ENCODE results near the gene SCAF1.
A peak's percentile ranks its signal among the peaks of the same experiment; 100 is the strongest.

Gene SCAF1

DNA sequence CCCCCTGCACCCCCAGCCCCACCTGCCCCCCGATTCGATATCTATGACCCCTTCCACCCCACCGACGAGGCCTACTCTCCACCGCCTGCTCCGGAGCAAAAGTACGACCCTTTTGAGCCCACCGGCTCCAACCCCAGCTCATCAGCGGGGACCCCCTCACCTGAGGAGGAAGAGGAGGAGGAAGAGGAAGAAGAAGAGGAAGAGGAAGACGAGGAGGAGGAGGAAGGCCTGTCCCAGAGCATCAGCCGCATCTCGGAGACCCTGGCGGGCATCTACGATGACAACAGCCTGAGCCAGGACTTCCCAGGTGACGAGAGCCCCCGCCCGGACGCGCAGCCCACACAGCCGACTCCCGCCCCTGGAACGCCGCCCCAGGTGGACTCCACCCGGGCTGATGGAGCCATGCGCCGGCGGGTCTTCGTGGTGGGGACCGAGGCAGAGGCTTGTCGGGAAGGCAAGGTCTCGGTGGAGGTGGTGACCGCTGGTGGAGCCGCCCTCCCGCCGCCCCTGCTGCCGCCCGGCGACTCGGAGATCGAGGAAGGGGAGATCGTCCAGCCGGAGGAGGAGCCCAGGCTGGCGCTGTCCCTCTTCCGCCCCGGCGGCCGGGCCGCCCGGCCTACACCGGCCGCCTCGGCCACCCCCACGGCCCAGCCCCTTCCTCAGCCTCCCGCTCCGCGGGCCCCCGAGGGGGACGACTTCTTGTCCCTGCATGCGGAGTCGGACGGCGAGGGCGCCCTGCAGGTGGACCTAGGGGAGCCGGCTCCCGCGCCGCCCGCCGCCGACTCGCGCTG lies 9.2 kb downstream of the SCAF1 start:
- no peak for DNase-seq

DNA sequence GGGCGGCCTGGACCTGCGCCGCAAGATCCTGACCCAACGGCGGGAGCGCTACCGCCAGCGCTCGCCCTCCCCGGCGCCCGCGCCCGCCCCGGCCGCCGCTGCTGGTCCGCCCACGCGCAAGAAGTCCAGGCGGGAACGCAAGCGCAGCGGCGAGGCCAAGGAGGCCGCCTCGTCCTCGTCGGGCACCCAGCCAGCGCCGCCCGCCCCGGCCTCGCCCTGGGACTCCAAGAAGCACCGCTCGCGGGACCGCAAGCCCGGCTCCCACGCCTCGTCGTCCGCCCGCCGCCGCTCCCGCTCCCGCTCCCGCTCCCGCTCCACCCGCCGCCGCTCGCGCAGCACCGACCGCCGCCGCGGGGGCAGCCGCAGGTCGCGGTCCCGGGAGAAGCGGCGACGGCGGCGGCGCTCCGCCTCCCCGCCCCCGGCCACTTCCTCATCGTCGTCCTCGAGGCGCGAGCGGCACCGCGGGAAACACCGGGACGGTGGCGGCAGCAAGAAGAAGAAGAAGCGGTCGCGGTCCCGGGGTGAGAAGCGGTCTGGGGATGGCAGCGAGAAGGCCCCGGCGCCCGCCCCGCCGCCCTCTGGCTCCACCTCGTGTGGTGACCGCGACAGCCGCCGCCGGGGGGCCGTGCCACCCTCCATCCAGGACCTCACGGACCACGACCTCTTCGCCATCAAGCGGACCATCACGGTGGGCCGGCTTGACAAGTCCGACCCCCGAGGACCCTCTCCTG lies 10.0 kb downstream of the SCAF1 start:
- DNase-seq = no peak

DNA sequence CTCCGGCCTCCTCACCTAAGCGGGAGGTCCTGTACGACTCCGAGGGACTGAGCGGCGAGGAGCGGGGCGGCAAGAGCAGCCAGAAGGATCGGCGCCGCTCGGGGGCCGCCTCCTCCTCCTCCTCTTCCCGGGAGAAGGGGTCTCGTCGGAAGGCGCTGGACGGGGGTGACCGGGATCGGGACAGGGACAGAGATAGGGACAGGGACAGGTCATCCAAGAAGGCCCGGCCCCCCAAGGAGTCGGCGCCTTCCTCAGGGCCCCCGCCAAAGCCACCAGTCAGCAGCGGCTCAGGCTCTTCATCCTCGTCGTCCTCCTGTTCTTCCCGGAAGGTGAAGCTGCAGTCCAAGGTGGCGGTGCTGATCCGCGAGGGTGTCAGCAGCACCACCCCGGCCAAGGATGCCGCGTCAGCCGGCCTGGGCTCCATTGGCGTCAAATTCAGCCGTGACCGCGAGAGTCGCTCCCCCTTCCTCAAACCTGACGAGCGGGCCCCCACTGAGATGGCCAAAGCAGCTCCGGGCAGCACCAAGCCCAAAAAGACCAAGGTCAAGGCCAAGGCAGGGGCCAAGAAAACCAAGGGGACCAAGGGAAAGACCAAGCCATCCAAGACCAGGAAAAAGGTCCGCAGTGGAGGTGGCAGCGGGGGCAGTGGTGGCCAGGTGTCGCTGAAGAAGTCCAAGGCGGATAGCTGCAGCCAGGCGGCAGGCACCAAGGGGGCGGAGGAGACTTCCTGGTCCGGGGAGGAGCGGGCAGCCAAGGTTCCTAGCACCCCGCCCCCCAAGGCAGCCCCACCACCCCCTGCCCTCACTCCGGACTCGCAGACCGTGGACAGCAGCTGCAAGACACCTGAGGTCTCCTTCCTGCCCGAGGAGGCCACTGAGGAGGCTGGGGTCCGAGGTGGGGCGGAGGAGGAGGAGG lies 10.8 kb downstream of the SCAF1 start:
- no peak for DNase-seq

DNA sequence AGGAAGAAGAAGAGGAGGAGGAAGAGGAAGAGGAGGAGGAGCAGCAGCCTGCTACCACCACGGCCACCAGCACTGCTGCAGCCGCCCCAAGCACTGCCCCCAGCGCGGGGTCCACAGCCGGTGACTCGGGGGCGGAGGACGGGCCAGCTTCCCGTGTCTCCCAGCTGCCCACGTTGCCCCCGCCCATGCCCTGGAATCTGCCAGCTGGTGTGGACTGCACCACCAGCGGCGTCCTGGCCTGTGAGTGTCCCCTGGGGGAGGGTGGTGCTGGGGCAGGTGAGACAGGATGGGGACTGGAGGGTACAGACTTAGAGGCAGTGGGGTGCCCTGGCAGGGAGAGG lies 11.4 kb downstream of the SCAF1 start:
- DNase-seq = no peak

DNA sequence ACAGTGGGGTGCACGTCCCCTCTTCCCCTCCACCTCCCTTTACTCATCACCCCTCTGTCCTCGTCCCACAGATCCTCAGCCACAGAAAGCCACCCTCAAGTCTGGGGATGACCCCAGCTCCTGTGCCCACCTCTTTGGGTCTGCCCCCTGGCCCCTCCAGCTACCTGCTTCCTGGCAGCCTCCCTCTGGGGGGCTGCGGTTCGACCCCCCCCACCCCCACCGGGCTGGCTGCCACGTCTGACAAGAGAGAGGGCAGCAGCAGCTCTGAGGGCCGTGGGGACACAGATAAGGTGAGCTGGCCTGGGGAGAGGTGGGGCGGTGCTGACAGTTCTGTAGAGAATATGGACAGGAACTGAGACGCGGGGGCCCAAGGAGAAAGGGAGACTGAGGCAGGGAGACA lies 12.6 kb downstream of the SCAF1 start:
- no peak for DNase-seq

DNA sequence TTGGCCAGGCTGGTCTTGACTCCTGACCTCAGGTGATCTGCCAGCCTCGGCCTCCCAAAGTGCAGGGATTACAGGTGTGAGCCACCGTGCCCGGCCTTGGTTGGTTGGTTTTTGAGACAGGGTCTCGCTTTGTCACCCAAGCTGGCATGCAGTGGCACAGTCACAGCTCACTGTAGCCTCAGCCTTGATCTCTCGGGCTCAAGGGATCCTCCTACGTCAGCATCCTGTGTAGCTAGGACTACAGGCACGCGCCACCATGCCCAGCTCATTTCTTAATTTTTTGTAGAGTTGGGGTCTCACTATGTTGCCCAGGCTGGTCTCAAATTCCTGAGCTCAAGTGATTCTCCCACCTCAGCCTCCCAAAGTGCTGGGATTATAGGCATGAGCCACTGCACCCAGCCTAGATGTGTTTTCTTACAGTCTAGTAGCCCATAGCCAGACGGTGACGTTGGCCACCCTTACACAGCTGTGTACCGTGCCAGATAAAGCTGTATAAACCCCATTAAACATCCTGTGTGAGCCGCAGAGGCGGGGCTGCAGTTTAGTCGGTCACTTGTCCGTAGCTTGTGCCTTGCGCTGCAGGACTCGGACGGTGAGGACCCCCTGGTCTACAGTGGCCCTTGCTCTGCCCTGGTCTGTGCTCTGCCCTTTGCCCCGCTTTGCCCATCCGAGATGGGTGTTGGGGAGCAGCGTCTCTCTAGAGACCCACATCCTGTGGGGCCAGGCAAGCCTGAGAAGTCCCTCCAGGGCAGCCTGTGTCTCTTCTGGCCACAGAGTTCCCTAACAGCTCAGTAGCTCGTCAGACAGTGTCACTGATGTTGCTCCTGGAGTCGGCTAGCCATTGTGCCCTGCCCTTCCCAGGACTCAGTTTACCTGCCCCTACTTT lies 13.8 kb downstream of the SCAF1 start:
- DNase-seq = no peak

DNA sequence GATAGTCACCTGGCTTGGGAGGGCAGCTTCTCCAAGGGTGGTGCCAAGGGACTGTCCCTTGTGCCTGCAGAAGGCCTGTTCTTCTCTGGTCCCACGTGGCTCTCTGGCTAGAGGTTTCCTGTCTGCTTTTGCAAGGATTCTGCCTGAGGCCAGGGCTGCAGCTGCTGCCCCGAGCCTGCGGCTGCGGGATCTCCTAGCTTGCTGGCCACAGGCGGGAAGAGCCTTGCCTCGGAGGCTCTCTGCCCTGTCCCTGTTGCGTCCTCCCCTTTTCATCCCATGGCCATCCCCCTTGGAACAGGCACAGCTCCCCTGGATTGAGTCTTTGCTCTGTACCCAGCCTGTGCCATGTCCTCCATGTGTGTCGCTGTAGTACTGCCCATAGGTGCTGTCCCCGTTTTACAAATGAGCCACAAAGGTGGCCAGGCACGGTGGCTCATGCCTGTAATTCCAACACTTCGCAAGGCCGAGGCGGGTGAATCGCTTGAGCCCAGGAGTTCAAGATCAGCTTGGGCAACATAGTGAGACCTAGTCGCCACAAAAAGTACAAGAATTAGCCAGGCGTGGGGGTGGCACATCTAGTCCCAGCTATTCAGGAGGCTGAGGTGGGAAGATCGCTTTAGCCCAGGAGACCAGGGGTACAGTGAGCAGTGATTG lies 14.6 kb downstream of the SCAF1 start:
- no peak for DNase-seq

DNA sequence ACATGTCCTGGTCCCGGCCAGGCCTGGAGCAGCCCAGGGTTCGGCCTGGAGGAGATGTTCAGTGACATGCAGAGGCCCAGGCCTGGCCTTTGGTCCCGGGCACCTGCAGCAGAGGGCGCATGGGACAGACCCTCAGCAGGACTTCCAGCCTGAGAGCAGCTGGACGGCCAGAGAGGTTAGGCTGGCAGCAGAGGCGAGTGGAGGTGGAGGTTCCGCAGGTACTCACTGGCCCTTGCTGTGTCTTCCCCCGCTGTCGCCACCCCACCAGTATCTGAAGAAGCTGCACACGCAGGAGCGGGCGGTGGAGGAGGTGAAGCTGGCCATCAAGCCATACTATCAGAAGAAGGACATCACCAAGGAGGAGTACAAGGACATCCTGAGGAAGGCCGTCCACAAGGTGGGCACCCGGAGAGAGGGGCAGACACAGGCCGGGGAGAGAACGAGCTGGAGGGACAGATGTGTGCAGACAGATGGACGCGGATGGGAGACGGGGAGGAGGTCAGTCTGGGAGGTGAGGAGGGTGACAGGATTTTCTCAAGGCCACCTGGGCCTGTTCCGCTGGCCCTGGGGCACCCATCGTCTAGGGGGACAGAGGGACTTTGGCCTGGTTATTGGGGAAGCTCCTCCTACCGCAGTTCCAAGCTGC lies 15.6 kb downstream of the SCAF1 start:
- no peak for DNase-seq

DNA sequence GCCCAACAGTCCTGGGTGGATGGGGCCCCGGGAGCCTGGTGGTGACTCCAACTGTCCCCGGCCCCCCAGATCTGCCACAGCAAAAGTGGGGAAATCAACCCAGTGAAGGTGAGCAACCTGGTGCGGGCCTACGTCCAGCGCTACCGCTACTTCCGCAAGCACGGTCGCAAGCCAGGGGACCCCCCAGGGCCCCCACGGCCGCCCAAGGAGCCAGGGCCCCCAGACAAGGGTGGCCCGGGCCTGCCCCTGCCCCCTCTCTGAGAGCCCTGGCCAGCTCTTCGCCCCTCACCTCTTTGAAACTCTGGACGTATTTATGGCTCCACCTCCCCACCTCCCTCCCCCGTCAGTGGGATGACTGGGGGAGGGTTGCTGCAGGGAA lies 16.1 kb downstream of the SCAF1 start:
- DNase-seq = no peak

DNA sequence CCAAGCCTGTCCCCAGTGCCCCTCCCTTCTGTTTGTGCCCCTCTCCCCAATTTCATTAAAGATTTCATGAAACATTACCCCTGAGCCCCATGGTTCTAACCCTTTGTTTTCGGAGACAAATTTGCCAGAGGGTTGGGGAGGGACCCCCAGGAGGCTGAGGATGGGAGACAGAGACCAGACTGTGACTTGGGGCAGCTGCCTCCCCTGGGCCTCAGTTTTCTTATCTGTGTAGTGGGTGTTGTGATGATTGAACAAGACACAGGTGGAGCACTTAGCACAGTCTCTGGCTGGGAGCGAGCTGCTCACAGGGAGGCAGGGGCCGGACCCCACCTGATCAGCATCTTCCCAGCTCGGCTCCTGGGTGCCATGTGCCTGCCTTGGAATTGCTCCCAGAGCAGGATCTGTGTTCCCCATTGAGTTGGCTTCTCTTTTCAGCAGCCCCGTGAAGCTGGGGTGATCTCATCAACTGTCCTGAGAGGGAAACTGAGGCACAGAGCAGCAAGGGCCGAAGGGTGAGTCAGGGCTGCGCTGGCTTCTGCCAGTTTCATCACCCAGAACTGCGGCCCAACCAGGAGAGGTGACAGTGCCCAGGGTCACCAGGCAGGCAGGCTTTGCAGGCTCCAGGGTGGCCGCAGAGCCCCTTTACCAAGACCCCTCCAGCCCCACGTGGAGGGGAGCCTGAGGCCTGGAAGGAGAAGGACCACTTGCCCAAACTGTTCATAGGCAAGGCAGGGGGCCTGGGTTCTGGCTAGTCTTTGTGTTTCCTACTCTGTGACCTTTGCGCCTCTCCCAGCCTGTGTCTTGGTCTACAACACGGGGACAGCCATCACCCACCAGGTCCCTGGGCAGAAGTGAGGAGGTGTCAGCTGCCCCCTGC lies 16.8 kb downstream of the SCAF1 start:
- no peak for DNase-seq

DNA sequence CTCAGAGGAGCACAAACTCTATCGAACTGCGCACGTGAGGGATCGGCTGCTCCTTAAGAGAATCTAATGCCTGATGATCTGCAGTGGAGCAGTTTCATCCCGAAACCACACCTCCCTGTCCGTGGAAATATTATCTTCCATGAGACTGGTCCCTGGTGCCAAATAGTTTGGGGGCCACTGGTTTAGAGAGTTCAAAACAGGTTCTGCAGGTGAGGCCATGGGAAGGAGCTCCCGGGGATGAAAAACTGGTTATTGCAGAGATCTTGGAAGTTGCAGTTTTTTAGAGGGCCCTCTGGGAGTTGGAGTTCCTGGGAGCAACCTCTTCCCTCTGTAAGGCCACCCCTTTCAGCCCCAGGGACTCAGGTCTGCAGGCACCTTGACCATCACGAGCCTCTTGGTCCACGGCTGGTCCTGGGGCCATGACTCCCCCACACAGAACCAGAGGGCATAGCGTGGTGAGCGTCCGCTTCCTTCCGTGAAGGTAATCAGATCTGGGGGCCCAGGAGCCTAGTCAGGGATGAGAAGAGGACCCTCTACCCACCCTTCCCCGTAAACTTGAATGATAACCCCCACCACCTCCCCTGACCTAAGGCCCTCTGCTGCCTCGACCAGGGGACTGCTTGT lies 18.4 kb downstream of the SCAF1 start:
- DNase-seq = no peak

DNA sequence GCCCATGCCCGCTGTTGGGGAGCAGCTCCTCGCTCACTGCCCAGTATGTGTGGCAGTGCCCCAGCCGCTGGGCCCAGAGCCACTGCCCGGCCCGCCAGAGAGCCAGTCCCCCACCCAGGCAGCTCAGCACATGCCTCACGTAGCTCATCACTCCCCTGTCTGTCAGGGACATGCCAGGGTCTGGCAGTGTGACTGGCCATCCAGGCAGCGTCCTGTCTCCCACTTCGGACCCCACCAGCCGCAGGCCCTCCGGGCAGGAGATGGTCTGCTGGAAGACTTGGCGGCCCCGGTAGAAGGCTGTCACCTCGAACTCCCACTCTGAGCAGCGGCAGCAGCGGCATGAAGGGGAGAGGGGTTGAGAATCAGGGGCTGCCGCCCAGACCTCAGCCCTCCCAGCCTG lies 20.0 kb downstream of the SCAF1 start:
- no peak for DNase-seq

DNA sequence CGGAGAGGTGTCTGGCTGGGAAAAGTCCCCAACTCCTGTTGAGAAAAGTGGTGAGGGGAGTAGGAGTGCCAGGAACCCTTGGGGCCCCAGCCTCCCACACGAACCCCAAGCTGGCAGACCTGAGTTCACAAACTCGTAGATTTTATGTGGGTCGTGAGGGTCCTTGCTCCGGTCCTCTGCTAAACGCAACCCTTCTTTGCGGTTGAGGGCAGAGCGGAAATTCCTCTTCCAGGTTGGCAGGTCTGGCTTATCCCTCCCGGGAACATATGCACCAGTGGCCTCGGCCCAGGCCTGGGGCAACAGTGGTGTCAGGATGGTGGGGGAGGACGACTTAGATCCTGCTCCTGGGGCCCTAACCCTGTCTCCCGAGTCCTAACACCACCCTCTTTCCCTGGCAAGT lies 21.2 kb downstream of the SCAF1 start:
- DNase-seq = no peak

DNA sequence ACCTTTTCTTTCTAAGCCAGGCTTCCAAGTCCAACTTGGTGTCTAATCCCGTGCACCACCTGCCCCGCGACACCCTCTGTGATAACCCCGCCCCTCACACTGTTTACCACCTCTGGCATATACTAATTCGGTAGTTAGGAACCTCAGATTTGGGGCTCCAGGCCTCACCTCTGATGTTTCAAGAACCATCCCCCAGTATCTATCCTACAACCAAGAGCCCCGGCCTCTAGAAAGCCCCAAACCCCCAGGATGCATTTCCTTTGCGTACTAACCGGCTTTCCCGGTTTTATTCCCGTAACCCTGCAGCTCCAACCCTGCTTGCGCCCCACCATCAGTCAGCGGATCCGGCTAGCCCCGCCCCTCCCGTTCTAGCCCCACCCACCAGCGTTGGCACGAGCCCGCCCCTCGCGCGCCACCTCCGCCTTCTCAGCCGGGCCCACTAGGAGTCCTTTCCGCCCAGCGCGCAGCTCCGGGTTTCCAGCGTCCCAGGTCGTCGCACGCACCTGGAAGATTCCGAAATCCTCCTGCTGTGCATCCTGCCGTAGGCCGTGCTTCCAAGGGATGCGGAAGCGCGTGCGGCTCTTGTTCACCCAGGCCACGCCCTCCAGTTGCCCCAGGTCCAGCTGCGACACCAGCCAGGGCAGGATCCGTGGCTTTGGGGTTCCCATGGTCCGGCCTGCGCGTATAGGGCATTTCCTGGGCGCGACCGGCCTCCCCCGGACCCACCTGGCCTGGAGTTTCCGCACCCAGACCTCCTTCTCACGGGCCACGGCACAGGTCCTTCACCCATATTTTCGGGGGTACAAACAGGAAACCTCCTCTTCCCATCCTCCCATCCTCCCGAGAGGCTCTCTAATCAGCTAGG lies 22.4 kb downstream of the SCAF1 start:
- peak; percentile 77 for DNase-seq

DNA sequence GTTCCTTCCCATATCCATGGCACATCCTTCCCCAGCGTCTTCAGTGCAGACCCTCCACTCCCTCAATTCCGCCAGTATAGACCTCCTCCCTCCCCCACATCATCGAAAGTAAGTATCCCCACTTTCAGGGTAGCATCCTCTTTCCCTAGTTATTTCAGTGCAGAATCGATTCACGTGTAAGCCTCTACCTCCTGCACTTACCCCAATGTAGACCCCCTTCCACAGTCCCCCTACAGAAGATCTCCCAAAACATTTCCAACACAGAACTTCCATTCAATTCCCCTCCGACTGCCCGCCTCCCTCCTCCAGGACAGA lies 23.0 kb downstream of the SCAF1 start:
- no peak for DNase-seq

DNA sequence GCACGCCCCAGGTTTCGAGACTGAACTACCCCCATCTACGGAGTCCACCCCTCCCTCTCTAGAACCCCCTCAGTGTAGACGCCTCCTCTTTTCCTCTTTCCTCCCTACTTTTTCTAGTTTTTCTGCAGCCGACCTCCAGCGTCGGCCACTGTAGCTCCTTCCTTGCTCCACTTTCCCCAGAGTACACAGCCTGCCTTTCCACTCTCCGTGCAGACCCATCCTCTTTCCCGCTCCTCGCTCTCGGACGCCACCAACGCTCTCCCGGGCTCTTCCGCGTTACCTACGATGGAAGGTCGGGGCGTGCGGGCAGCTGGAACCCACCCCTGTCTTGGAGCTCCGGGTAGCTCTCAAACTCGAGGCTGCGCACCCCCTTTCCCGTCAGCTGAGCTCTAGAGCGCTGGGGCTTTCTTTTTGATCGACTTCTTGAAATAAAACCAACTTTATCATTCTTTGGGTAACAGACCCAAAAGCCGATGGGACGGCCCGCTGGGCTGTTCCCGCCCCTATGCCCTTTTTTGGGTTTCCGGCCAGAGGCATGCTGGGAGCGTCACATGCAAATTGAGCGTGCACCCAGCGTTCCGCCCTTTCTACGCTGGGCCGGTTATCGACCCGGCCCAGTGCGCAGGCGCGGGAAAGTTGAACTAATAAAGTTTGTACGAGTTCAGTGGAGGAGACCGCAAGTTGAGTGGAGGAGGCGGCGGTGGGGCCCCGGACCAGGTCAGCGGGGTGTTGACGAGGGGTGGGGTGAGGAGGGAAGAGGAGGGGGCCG lies 23.5 kb downstream of the SCAF1 start, which contains the start of the genes BCL2L12 and IRF3:
Gene BCL2L12, plus strand, starts transcription at position 583 of the 769 bp plus-strand sequence. CDS start 760 bp downstream, outside the sequence.
Gene IRF3, minus strand, starts transcription at position 507 of the 769 bp plus-strand sequence. CDS start 1,019 bp downstream, outside the sequence.
- DNase-seq = peak; percentile 98

DNA sequence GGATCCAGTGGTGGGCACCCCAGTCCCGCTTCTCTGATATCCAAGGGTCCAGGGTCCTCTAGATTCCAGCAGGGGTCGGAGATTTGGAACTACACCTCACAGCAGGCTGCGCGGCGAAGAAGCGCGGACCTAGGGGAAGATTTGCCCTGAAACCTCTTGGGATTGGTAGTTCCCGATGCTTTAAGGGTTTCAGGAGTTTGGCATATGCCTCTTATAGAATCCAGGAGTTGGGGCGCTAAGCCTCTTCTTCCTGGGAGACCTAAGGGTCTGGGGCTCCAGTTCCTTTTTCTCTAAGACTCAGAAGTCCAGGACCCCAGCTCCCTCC lies 24.1 kb downstream of the SCAF1 start:
- DNase-seq = no peak

DNA sequence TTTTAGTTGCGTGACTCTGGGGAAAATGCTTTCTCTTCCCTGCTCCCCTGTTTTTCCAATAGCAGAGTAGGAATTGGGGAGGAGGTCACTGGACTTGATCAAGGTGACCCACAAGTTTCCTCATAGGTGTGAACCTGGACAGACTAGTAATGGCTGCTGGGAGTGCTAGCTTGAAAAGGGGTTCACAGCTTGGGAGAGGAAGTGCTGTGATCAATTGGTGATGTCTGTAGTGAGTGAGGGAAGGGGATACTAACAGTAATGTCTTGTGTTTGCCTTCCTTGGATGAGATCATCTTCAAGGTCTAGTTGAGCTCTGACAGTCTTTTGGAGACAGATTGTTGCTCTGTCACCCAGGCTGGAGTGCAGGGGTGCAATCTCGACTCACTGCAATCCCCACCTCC lies 25.5 kb downstream of the SCAF1 start:
- DNase-seq = no peak
